ENCODE measurements around the gene LAMTOR2. TPM values are rescaled to one million over a fixed set of nuclear protein-coding genes. Genes with fewer than 3 reads are reported as not detected.

Gene LAMTOR2
- total and polyA plus RNA-seq, 7 donors: 46.1 to 101 (median 63.9) TPM

DNA sequence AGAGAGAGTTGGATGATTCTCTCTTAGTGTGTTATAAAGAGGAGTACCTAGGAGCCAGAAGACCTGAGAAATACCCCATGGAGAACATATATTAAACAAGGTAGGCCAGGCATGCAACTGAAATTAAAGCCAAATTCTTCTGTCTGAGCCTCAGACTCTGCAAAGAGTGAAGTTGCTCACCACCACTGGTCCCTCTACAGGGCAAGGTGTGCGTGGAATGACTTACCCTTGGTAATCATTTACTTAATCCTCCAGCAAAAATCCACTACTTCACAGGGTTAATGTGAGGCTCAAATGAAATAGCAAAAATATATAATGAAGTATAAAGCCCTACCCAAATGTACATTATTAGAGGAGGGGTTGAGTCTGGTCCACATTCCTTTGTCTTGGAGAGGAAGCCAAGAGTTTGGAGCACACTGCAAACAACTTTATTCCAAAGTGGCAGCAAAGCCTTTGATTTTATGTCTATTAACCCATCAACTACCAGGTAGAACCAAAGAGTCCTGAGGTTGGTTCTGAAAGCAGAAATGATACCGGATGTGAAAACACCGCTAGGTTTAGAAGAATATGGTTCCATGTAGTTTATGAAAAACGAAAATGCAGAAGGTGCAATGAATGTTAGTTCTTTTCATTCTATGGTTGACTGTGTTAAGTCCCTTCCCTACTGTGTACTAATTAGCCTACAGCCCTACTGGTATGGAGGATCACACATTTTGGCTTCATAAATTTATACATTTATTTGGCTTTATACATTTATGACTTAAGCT is 42.3 kb upstream of the LAMTOR2 start:
- TF ChIP-seq, protein P1, sequence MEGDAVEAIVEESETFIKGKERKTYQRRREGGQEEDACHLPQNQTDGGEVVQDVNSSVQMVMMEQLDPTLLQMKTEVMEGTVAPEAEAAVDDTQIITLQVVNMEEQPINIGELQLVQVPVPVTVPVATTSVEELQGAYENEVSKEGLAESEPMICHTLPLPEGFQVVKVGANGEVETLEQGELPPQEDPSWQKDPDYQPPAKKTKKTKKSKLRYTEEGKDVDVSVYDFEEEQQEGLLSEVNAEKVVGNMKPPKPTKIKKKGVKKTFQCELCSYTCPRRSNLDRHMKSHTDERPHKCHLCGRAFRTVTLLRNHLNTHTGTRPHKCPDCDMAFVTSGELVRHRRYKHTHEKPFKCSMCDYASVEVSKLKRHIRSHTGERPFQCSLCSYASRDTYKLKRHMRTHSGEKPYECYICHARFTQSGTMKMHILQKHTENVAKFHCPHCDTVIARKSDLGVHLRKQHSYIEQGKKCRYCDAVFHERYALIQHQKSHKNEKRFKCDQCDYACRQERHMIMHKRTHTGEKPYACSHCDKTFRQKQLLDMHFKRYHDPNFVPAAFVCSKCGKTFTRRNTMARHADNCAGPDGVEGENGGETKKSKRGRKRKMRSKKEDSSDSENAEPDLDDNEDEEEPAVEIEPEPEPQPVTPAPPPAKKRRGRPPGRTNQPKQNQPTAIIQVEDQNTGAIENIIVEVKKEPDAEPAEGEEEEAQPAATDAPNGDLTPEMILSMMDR (IDR thresholded peaks at IDR 0.05): no peak
- no peaks in the 10 kb centered on the region for H3K9me3 ChIP-seq
- H3K4me1 ChIP-seq: peaks cover 5% of the 10 kb centered on the region
- no peaks in the 10 kb centered on the region for H3K27me3 ChIP-seq (ENCODE audit: insufficient read depth in 3 of 3, low read length in 2 of 3)
- no peak overlapping the region for H3K27ac ChIP-seq
- H3K4me3 ChIP-seq: no peak overlapping the region
- intact Hi-C loops (cut with DNase I): no loop called here
- ATAC-seq (no peak), DNase-seq (no peak)
- H3K36me3 ChIP-seq (ENCODE audit: insufficient read depth in 1 of 2, low read depth in 1 of 2): peaks cover 27 to 90% of the 10 kb centered on the region in 2 donors
- 91 to 95% (median 93%) methylated on average over 4 of the region's 4 CpGs for WGBS, 3 donors

DNA sequence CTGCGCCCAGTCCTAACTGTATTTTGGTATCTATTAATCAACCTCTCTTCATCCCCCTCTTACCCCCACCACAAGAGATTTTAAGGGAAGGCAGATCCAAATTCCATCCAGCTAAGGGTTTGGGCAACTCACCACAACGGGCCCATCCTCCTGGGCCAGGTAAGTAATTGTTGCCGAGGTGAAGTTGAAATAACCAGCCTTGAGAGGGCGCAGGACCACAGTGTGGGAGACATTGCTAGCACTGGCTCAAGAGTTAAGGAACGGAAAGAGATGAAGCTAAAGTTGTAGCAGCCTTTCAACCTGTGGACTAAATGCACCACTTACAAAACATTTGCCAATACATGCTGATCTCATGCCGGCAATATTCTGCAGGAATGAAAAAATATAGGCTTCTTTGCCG is 39.8 kb upstream of the LAMTOR2 start:
- intact Hi-C loops (cut with DNase I): loop anchor here in 1 of 2 donors (5.0 kb wide), 1 partner anchor 42 kb away; no protein-coding TSS in a partner anchor

DNA sequence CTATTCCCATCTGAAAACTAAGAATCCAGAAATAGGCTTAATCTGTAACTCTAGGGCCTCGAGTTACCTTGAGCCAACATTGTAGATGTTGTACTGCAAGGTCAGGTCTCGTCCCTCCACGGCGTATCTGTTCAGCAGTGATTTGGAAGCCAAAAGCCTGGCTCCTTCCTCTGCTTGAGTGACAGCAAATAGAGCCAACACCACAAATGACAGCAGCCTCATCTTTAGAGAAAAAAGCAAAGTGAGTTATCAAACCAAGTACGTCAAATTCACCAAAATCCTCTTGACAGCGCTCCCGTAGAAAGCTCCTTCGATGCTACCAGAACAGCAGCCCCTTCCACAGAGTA is 34.7 kb upstream of the LAMTOR2 start:
- H3K4me1 ChIP-seq: peaks cover 12% of the 10 kb centered on the region
- ATAC-seq (no peak), DNase-seq (no peak)
- intact Hi-C loops (cut with DNase I): loop anchor here in 1 of 2 donors (5.0 kb wide), 1 partner anchor 37 kb away; no protein-coding TSS in a partner anchor
- H3K27ac ChIP-seq: peak overlapping the region; percentile 88
- WGBS, 3 donors: 35 to 46% (median 41%) methylated on average over 8 of the region's 8 CpGs
- TF ChIP-seq, protein P1 (IDR thresholded peaks at IDR 0.05): no peak
- H3K9me3 ChIP-seq: no peaks in the 10 kb centered on the region
- peaks cover 7 to 46% of the 10 kb centered on the region in 2 donors for H3K36me3 ChIP-seq (ENCODE audit: insufficient read depth in 1 of 2, low read depth in 1 of 2)
- H3K27me3 ChIP-seq (ENCODE audit: insufficient read depth in 3 of 3, low read length in 2 of 3): no peaks in the 10 kb centered on the region
- peak overlapping the region; percentile 87 for H3K4me3 ChIP-seq

More for the DNA sequence above, 39.8 kb upstream of the LAMTOR2 start:
- TF ChIP-seq, protein P1 (IDR thresholded peaks at IDR 0.05): no peak
- H3K36me3 ChIP-seq (ENCODE audit: insufficient read depth in 1 of 2, low read depth in 1 of 2): peaks cover 25 to 97% of the 10 kb centered on the region in 2 donors
- ATAC-seq: no peak
- H3K4me3 ChIP-seq: no peak overlapping the region
- H3K4me1 ChIP-seq: peaks cover 5% of the 10 kb centered on the region
- H3K27me3 ChIP-seq (ENCODE audit: insufficient read depth in 3 of 3, low read length in 2 of 3): no peaks in the 10 kb centered on the region
- DNase-seq: no peak
- no peak overlapping the region for H3K27ac ChIP-seq
- H3K9me3 ChIP-seq: no peaks in the 10 kb centered on the region
- WGBS, 3 donors: 93 to 96% (median 93%) methylated on average over 7 of the region's 7 CpGs

DNA sequence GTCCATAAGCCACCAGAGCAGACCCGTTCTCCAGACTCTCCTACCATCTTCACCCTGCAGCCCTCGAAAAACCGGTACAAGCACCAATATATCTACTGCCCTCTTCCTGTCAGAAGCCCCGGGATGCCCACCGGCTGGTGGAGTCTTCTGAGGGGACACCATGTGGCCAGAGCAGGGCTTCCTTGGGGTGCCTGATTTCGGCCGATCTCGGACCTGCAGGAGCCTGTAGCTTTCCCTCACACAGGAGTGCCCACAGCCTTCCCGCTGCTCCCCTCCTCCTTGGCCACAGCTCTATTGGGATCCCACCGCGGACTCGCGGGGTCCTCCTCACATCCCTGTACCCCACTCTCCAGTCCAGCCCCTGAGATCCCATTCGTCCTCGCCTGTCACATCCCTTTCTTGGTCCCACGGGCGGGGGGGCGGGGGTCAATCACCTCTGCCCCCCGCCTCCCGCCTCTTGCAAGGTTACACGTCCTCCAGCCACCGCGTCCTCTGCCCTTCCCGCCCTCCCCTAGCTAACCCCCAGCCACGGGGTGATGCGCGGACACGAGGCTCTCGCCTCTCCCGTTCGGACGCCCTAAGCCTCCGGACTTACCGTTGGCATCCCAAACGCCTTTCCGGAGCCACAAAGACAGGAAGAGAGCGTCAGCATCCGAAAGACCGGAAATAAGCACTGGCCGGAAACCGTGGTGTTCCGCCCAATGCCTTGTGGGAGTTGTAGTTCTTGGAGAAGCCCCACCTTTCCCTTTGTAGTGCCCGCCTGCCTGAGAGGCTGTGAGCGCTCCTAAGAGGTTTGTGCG is 34.1 kb upstream of the LAMTOR2 start, which contains the start of gene SSR2:
Gene SSR2 (minus strand): TSS at position 659 of the 800 bp plus-strand sequence. CDS start 784 bp downstream, outside the sequence.
- Histone ChIP-seq H3K4me1 (peaks cover 12% of the 10 kb centered on the region), H3K9me3 (no peaks in the 10 kb centered on the region), H3K4me3 (peak within 1 kb of the TSS; percentile 87), H3K36me3 (ENCODE audit: insufficient read depth in 1 of 2, low read depth in 1 of 2) (peaks cover 7 to 40% of the 10 kb centered on the region in 2 donors), H3K27me3 (ENCODE audit: insufficient read depth in 3 of 3, low read length in 2 of 3) (no peaks in the 10 kb centered on the region), H3K27ac (peak within 1 kb of the TSS; percentile 88)
- intact Hi-C loops (cut with DNase I): no loop called here
- TF ChIP-seq, protein P1 (IDR thresholded peaks at IDR 0.05): no peak
- peak; percentile 99 to 100 (median 99) for ATAC-seq
- WGBS, 3 donors: 0 to 1% (median 1%) methylated on average over 44 to 45 of the region's 45 CpGs
- DNase-seq: peak; percentile 82 to 89
